Fibroblast of skin of back (primary cell): Measurements from ENCODE around the gene RABEP2.
"Not testable (repeated sequence)": the region's sequence is repeated elsewhere in the genome, so short reads cannot be mapped to it uniquely, and the experiment has no call there.

Experiments used
- DNase-seq: peaks from one replicate; pipeline ENCODE4 v3.0.0-alpha.2; 2013

The RABEP2 gene

GRCh38 chr16:28903344-28904042 is 21.5 kb downstream of the RABEP2 start:
- DNase-seq: no peak

DNA sequence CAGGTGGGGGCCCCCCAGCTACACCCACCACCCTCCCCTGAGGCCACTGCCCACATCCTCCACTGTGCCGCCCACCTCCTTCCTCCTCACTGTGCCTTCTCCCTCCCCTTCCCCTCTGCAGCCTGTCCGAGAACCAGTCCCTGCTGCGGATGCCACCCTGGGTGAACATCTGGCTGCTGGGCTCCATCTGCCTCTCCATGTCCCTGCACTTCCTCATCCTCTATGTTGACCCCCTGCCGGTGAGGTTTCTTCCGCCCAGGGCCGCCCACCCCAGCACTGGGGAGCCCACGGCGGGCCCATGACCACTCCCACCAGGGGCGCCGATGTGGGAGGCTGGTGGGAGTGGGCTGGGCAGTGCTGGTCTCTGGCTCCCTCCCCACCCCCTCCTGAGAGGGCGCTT is 22.1 kb downstream of the RABEP2 start:
- DNase-seq: no peak

- DNase-seq: no peak
Observed at GRCh38 chr16:28901862-28902261, 23.2 kb downstream of the RABEP2 start.

- no peak for DNase-seq
Observed at GRCh38 chr16:28900601-28901000, 24.4 kb downstream of the RABEP2 start.

- DNase-seq: no peak
Observed at GRCh38 chr16:28899882-28900590, 25.0 kb downstream of the RABEP2 start.

DNA sequence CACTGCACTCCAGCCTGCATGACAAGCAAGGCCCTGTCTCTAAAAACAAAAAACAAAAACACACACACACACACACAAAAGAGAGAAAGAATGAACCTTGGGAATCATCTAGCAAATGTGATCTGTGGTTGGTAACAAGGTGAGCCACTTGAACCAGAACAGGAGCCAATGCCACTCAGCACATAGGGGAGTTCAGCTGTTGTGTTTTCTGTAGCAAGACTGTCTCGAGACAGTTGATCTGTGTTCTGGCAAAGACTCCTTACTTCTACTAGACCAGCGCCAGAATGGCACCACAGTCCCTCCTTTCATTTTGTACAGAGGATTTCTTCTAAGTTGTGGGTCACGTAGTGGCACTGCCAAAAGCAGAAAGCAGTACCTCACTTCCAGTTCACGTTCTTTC is 26.1 kb downstream of the RABEP2 start:
- no peak for DNase-seq

DNA sequence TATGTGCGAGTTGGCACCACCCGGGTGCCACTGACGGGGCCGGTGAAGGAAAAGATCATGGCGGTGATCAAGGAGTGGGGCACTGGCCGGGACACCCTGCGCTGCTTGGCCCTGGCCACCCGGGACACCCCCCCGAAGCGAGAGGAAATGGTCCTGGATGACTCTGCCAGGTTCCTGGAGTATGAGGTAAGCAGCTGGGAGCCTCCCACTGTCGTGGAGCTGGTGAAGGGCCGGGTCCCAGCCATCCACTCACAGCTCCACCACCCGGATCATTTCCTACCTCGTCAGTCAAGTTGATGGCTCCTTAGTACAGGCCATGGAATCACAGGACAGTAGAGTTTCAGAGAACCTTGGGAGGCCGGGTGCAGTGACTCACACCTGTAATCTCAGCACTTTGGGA is 26.8 kb downstream of the RABEP2 start:
- DNase-seq: no peak

- DNase-seq: no peak
Observed at GRCh38 chr16:28897826-28898225, 27.2 kb downstream of the RABEP2 start.

DNA sequence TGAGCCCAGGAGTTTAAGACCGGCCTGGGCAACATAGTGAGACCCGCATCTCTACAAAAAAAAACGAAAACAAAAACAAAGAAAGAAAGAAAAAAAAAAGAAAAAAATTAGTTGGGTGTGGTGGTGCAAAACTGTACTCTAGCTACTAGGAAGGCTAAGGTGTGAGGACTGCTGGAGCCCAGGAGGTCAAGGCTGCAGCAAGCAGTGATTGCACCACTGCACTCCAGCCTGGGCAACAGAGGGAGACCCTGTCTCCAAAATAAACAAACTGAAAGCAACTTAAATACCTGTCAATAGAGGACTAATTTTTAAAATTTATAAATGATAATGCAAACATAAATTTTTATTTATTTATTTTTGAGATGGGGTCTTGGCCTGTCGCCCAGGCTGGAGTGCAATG is 29.4 kb downstream of the RABEP2 start:
- no peak for DNase-seq

DNA sequence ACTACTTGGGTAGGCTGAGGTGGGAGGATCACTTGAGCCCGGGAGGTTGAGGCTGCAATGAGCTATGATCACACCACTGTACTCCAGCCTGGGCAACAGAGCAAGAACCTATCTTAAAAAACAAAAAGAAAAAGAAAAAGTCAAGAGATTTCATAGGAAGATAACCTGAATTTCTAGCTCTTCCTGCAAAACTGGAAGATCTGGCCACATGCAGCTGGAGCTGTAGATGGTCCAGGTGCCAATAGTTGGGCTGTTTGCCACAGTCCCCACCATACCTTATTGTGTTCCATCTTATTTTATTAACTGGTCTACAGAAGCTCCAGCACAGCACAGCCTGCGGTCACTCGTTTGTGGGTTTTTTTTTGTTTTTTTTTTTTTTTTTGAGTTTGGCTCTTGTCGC is 31.7 kb downstream of the RABEP2 start:
- no peak for DNase-seq

- DNase-seq: no peak
Observed at GRCh38 chr16:28891964-28892890, 32.8 kb downstream of the RABEP2 start.

- DNase-seq: not testable (repeated sequence)
Observed at GRCh38 chr16:28890355-28890754, 34.7 kb downstream of the RABEP2 start.

DNA sequence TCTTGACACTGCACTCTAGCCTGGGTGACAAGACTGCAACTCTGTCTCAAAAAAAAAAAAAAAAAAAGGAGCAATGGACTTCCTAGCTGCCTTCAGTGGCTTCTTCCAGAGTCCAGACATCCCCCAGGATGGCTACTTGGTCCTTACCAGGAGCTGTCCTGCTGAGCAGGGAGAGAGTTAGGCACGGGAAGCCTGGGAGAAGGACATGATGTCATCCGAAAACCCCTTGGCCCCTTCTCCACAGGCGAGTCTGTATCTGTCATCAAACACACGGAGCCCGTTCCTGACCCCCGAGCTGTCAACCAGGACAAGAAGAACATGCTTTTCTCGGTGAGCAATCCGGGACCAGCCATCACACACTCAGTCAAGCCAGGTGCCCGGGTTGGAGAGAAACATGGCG is 38.1 kb downstream of the RABEP2 start:
- no peak for DNase-seq

DNA sequence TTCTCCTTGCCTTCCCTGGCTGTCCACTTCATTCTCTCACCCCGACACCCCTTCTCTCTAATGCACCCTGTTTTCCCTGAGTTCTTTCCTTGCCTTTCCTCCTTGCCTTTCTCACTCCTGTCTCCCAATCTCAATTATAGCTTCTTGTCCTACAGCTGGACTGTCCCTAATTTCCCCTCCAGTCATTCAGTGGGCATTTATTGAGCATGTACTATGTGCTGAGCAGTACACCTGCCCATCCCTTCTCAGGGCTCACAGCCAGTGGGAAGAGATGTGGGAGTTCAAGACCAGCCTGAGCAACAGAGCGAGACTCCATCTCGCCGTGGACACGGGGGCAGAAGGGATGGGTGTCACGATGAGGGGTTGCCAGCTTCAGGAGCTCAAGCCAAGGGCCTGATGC is 41.0 kb downstream of the RABEP2 start:
- DNase-seq: no peak

DNA sequence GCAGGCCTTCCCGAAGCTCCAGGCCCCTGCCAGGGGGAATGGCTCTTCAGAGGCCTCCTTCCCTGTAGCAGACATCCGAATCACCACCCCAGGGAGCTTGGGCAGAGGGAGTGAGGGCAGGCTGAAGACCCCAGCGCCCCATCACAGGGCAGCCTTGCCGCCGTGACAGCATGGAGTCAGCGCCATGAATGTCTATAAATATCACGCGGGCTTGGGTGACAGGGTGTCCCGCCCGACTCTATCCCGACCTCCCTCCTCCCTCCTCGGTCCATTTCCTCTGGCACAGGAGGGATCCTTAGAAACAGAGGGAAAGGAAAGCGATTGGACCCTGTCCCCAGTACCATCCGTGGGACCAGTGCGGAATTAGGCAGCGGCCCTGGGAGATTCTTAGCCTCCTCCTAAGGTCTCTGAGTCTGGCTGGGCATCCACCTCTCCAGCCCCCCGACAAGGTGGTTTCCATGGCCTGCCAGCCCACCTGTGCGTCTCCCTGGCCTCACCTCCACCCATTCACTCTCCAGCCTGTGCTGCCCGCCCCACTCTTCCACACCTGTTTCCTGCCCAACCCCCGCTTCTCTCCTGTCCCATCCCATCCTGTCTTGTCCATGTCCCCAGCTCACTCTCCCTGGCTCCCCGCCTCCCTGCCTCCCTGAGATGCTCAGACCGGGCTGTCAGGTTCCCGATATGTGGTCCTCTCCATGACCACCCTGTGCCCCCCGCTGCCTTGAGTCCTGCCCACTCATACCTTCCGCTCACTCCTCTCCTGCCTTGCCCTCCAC is 41.6 kb downstream of the RABEP2 start:
- no peak for DNase-seq

- DNase-seq: no peak
Observed at GRCh38 chr16:28882551-28883160, 42.4 kb downstream of the RABEP2 start.

DNA sequence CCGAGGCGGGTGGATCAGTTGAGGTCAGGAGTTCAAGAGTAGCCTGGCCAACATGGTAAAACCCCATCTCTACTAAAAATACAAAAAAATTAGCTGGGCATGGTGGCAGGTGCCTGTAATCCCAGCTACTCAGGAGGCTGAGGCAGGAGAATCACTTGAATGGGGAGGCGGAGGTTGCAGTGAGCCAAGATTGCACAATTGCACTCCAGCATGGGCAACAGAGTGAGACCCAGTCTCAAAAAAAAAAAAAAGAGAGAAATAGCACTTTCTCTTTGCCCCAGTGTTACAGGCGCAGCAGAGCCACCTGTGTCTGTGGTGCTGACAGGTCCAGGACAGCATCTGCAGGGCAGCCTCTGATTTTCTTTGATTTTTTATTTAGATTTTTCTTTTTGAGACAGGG is 43.5 kb downstream of the RABEP2 start:
- DNase-seq: not testable (repeated sequence)

DNA sequence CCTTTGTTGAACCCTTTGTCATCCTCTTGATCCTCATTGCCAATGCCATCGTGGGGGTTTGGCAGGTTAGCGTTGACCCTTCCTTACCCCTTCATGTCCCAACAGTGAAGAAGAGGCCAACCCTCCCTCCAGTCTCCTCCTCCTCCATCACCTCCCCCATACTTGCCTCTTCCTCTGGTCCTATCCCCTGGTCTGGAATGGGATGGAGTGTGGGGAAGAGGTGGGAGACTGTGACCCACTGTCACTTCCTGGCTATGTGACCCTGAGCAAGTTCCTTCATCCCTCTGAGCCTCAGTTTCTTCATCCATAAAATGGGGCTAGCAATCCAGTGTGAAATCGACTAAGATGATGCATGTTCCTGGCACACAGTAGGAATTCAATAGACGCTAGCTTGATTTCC is 44.1 kb downstream of the RABEP2 start:
- DNase-seq: no peak

GRCh38 chr16:28880589-28880915 is 44.5 kb downstream of the RABEP2 start:
- DNase-seq: no peak

DNA sequence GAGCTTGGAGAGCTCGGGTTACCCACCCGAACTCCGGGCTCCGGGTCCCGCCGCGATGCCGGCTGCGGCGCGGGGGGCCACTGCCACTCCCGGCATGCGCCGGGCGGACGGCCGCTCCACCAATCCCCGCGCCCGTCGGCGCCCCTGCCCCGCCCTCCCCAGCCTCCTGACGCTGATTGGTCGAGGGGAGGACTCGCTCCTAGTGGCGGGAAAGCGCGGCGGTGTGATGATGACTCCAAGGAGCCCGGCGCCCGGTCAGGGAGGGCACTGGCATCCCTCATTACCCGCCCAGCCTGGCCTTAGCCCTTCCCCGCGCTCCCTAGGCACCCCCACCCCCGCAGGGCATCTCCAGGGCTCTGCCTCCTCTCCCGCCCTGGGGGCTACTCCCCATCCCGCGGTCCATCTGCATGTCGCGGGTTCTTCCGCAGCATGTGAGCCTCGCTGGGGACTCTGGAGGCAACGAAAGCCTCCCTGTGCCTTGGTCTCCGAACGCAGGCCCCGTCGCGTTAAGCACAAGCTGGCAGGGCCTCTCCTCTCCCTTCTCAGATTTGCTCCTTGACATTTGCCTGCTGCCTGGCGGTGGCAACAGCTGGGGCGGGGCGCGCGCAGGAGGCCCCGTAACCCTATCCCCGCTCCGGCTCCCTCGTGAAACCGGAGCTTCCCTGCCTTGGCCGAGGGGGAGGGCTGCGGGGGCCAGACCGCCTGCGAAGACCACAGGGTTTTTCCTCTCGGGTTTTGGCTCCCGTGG is 45.0 kb downstream of the RABEP2 start:
- DNase-seq: peak; percentile 86

- no peak for DNase-seq
Observed at GRCh38 chr16:28879261-28879840, 45.7 kb downstream of the RABEP2 start.
